OCI-LY3 (cell line): ENCODE results near the gene DOHH.

Experiments
- CTCF ChIP-seq: fragments of 200-600, 300-600 bp; sonication (generic); IDR thresholded peaks from 2 replicates; pipeline ENCODE4 v1.5.1; 2014; ENCODE audit warnings: antibody characterized with exemption, low read length, low read depth
- EZH2phosphoT487 ChIP-seq: fragments of 200-600 bp; shearing (Covaris generic); IDR thresholded peaks from 2 replicates; pipeline ENCODE4 v1.6.1; 2018; ENCODE audit warnings: antibody characterized with exemption, mixed run types, low read depth

GRCh38 chr19:3545669-3546034 is 45.2 kb upstream of the DOHH start:
- no peak for TF ChIP-seq CTCF
- no peak for TF ChIP-seq EZH2phosphoT487
